Stimulated activated CD8-positive, alpha-beta memory T cell treated with anti-CD3 and anti-CD28 coated beads, Interleukin-4, amount 100 ng/mL, for 24 hours (primary cell): ENCODE measurements around the gene RNF224.

ENCODE experiments used
- DNase-seq: peaks from one replicate; pipeline ENCODE4 v3.0.0-alpha.2; 2020; ENCODE audit warnings: low read depth

RNF224 gene

DNA sequence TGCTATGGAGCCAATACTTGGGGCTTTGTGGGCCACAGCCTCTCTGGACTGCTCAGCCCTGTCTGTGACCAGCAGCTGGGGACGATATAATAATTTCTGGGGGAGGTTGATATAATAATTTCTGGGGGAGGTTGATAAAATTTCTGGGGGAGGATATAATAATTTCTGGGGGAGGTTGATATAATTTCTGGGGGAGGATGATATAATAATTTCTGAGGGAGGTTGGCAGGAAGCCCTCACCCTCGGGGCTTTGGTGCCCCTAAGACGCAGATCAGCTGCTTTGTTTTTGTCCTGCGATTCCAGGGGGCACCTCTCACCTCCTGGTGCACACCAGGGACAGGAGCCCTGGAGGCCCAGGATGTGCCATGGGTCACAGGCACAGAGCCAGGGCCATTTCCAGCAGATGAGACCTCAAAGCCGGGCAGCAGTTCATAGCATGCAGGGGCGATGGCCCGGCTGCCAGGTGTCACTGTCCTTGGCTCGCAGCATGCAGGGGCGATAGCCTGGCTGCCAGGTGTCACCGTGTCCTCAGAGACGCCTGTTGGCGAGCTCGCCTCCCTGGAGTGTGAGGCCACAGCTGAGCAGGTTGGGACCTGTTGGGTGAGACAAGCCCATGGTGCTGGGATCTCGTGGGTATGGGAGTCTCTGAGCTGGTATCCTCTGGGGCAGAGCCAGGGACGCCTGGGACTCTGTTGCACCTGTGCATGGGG, 46.5 kb downstream of the RNF224 start:
- DNase-seq, result no peak

DNA sequence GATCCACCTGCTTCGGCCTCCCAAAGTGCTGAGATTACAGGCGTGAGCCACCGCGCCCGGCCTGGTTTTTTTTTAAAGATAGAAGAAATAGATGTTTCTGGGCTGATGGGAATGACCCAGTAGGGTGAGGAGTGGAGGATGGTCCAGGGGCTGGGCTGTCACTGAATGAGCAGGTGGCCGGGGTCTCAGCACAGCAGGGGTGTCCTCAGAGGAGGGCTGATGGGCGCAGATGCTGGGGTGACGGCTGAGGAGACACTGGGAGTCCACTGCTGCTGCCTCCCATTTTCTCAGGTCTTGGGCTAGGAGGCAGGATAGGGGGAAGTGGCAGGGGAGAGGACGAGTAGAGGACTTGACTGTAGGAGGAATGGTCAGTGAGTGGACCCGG, 47.9 kb downstream of the RNF224 start:
- no peak for DNase-seq

DNA sequence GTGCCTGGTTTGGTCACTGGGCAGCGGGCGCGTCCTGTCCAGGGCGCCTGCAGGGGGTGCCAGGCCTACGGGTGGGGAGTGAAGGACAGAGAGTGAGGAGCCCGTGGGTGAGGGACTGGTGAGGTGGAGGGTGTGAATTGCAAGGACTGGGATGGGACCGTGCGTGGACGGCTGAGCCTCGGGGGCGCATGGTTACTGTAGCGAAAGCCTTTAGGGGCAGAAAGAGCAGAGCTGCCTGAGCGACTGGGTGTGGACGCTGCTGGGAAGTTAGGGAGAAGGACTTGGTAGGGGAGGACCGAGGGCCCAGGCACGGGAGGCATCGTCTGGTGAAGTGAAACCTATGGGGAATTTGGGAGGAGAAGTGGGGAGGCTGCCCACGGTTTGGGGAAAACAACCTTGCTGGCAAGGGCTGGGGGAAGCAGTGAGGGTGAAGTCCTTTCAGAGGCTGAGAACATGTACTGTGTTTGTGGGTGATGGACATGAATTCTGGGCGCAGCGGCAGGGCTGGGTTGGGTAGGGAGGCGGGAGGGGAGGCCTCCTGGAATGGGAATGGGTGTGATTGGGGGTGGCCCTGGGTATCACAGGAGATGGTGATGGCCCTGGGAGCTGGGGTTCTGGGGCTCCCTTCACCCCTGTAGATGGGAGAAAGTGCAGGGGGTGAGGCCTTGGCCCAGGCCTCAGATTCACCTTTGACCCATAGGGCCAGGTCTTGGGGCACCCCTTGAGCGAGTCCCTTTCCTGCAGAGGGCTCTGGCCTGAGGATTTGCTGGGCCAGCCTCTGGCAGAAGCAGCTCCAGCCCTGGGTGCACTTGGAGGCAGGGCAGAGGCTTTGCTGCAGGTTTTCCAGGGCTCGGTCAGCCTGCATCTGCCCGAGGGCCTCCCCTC, 48.5 kb downstream of the RNF224 start:
- no peak for DNase-seq

DNA sequence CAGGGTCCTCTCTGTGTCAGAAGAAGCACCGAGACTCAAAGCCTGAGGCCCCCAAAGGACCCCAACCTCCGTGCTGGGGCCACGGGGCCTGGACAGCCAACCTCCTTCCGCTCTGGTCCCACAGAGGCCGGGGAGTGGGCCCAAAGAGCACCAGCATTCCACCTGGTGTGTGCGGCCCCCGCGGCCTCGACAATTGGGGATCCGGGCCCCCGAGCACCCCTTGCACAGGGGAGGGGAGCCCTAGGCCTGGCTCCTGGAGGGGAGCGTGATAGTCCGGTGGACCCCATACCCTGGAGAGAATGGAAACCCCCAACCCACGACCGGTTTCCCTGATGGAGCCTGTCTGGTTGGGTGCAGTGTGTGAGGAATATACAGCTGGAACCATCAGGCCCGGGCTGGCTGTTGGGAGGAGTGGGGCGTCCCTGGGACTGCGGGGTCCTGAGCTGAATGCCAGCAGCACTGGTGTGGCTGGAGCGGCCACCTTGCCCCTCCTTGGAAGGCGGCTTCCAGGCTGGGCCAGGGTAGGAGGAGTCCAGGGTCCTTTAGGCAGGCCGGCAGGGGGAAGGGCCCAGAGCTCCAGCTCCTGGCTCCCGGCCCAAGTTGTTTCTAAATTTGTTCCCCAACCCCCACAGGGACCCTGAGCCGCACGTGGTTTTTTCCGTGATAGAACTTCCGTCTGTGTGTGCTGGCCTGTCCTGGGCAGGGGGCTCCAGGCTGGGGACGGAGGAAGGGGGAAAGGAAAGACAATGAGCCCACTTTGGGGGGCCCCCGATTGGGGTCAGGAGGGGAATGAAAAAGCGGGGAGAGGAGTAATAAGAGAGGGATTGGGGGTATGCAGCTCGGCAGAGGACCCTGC, 49.4 kb downstream of the RNF224 start:
- DNase-seq, result no peak

DNA sequence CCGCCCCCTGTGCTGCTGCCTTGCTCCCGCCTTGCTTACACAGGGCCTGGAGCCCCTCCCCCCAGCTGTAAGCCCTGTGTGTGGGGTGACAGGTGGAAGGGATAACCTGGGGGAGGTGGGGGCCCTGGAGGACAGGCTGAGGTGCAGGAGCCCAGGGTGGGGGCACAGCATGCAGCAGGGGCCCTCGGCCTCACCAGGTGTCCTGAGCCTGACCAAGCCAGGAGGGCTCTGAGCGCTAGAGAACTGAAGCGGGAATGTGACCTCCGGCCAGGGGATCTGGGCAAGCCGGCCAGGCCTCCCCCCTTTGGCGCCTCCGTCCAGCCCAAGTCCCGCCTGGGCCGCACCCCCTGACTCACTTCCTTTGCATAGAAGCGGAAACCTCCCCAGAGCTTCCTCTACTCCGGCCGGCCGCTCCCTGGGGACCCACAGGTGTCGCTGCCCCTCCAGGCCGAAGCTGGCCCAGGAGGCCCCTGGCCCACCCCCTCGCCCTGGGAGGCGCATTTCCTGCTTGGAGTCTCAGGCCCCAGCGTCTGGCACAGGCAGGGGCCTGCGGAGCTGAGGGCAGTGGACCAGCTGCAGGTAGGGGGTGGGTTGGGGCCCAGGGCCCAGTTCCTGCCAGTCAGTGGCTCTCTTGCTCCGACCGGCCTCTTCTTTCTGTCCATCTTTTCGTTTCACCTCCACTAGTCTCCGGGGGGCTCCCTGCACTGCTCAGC, 50.2 kb downstream of the RNF224 start, which contains the start of gene TOR4A:
TSS of gene TOR4A (plus strand) at position 398 of the 713 bp plus-strand sequence. CDS start 964 bp downstream, outside the sequence.
- no peak for DNase-seq

DNA sequence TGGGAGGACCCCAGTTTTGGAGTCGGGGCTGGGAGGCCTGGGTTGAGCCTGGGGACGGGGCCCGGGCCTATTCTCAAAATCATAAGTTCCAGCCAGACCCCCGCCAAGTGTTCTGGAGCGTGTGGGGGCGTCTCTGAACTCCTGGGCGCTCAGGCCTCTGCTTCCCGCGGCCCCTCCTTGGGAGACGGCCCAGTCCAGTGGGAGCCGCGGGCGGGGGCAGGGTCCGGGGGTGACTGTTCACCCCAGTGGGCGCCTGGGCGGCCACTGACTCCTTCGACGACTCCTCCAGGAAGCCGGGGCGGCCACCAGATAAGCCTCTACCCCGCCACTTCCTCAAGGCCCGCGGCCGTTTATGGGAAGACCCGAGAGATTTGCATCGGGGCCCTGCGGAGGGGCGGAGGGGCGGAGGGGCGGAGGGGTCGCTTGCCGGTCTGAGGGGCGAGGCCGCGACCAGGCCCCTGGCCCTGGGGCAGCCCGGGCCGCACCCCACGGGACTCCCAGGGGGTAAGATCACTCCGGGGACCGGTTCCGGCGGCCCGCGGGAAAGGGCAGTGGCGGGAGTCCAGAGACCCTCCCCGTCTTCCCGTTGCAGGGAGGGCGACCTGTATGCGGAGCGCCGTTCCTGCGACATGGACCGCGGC, 50.9 kb downstream of the RNF224 start:
- no peak for DNase-seq
